GM12878 (cell line): Measurements from ENCODE around the gene GYS2. TPM values are rescaled to one million over a fixed set of nuclear protein-coding genes. Genes with fewer than 3 reads are reported as not detected.

Source experiments
- ATAC-seq: fragments of 200-7000 bp; cut with Tn5 transposase; 3 replicates; pipeline ENCODE4 v1.9.1; 2020; ENCODE audit warnings: mild to moderate bottlenecking, moderate library complexity
- BruUV-seq: library from RNA; stranded (reverse); fragments of 400-500 nt; replicated peaks from 2 replicates; lab custom pipeline; 2021; lab: Mats Ljungman, UMichigan
- CTCF ChIA-PET: fragments of 300-600 bp; sonication (Branson Sonifier 250); formaldehyde crosslinking; extraction: SDS; loops from one replicate; lab custom pipeline; 2021; ENCODE audit warnings: inconsistent platforms; lab: Yijun Ruan, JAX
- POLR2A ChIA-PET: fragments of 350-600 bp; formaldehyde crosslinking; extraction: SDS; loops from one replicate; lab custom pipeline; 2021; ENCODE audit warnings: inconsistent platforms; lab: Charles Lee
- RAD21 ChIA-PET: fragments of 300-600 bp; sonication (Branson Sonifier 250); formaldehyde crosslinking; loops from one replicate; lab custom pipeline; 2023; ENCODE audit warnings: antibody characterized with exemption; ENCODE audit not compliant: unreplicated experiment; lab: Charles Lee
- SMC1A ChIA-PET: fragments of 300-600 bp; sonication (Branson Sonifier 250); formaldehyde crosslinking; loops from one replicate; lab custom pipeline; 2023; ENCODE audit not compliant: unreplicated experiment, uncharacterized antibody; lab: Charles Lee
- DNase-seq: peaks from one replicate; pipeline ENCODE4 v3.0.0-alpha.2; 2011; ENCODE audit warnings: low read depth, low spot score
- FAIRE-seq: peaks from 3 replicates; lab custom pipeline; 2011; peaks lifted over from hg19 to GRCh38; lab: Jason Lieb, UNC
- H2AFZ ChIP-seq: 2 replicates; pipeline ENCODE4 v1.6.0; 2011; ENCODE audit warnings: low read depth, low read length, control low read depth; ENCODE audit not compliant: control insufficient read depth
- H3K27ac ChIP-seq: 2 replicates; pipeline ENCODE4 v1.5.1; 2011; ENCODE audit warnings: control low read depth; ENCODE audit not compliant: control insufficient read depth, insufficient read depth
- H3K27me3 ChIP-seq, 2 experiments: replicated peaks in 1 of 2; 2 replicates each; pipeline versions ENCODE4 v1.6.0 to v1.6.1; 2011; ENCODE audit warnings: low read length in 1 of 2; ENCODE audit not compliant: control insufficient read depth in 2 of 2, insufficient read depth in 2 of 2
- H3K36me3 ChIP-seq, 2 experiments: 2 replicates each; pipeline ENCODE4 v1.5.1; 2011; ENCODE audit warnings: low read length in 1 of 2; ENCODE audit not compliant: control insufficient read depth in 2 of 2, insufficient read depth in 2 of 2
- H3K4me1 ChIP-seq: 2 replicates; pipeline ENCODE4 v1.6.1; 2011; ENCODE audit warnings: mild to moderate bottlenecking, low read length, moderate library complexity, mixed read lengths; ENCODE audit not compliant: control insufficient read depth, insufficient read depth
- H3K4me2 ChIP-seq: 2 replicates; pipeline ENCODE4 v1.6.0; 2011; ENCODE audit warnings: control low read depth; ENCODE audit not compliant: control insufficient read depth, insufficient read depth
- H3K4me3 ChIP-seq: fragments of 200-600 bp; sonication (generic); 2 replicates; pipeline ENCODE4 v1.5.1; 2016
- H3K79me2 ChIP-seq: 2 replicates; pipeline ENCODE4 v1.6.0; 2011; ENCODE audit warnings: low read length; ENCODE audit not compliant: control insufficient read depth, insufficient read depth
- H3K9ac ChIP-seq: 2 replicates; pipeline ENCODE4 v1.8.0; 2011; ENCODE audit warnings: low read length, control low read depth, mixed read lengths; ENCODE audit not compliant: control insufficient read depth, insufficient read depth
- H3K9me3 ChIP-seq: replicated peaks from 3 replicates; pipeline ENCODE4 v1.5.1; 2011; ENCODE audit warnings: mild to moderate bottlenecking, low read length; ENCODE audit not compliant: control insufficient read depth, insufficient read depth
- H4K20me1 ChIP-seq: 2 replicates; pipeline ENCODE4 v1.6.0; 2011; ENCODE audit not compliant: control insufficient read depth, insufficient read depth
- BCL11A ChIP-seq: IDR thresholded peaks from 2 replicates; pipeline ENCODE4 v1.6.1; 2011; ENCODE audit warnings: low read depth, low read length
- NBN ChIP-seq: fragments of 450-650 bp; IDR thresholded peaks from 2 replicates; pipeline ENCODE4 v1.6.1; 2016
- RBBP5 ChIP-seq: fragments of 200-600 bp; sonication (generic); conservative IDR thresholded peaks from 2 replicates; pipeline ENCODE4 v1.6.1; 2016
- ZNF217 ChIP-seq: fragments of 450-650 bp; IDR thresholded peaks from 2 replicates; pipeline ENCODE4 v1.6.1; 2017; ENCODE audit warnings: antibody characterized with exemption, mild to moderate bottlenecking
- ZZZ3 ChIP-seq: IDR thresholded peaks from 2 replicates; pipeline ENCODE4 v1.6.1; 2011; ENCODE audit warnings: low read depth; ENCODE audit not compliant: control insufficient read depth, insufficient read length
- in situ Hi-C: fragments of 300-500 bp; cut with MboI; formaldehyde crosslinking; loops from 9 replicates; pipeline ENCODE4 v1.14.3; 2018; ENCODE audit warnings: mixed read lengths
- intact Hi-C: fragments of 100-400 bp; cut with micrococcal nuclease; formaldehyde crosslinking; loops from one replicate; pipeline ENCODE4 v1.14.2; 2022; ENCODE audit not compliant: unreplicated experiment
- polyA plus RNA-seq, 11 experiments: library from polyadenylated mRNA; depleted of rRNA in 4 of 11; unstranded in 6 of 11; stranded (reverse) in 5 of 11; fragments of >200 nt; fragmentation: Nextera tagmentation in 4 of 11; fragmentation: Illumina TruSeq in 1 of 11; extraction: Ambion mirVana in 4 of 11; extraction: Trizol in 1 of 11; gene quantifications; 1 replicate in 1 of 11; 2 replicates in 10 of 11; pipeline versions ENCODE4 v1.2.1 to v1.2.3, GENCODE V29; 2011 to 2016; ENCODE audit warnings: inconsistent platforms in 2 of 11, missing spikeins in 2 of 11, low read depth in 1 of 11
- total RNA-seq, 4 experiments: library from RNA; depleted of rRNA in 3 of 4; stranded (reverse); fragments of >200 nt in 3 of 4; fragmentation: Illumina TruSeq in 1 of 4; extraction: Trizol in 1 of 4; gene quantifications; 2 replicates each; pipeline versions ENCODE4 v1.2.1 to v1.2.3, GENCODE V29; 2013 to 2021
- TF ChIP-seq, protein P1 (sequence below): fragments of 450-650 bp; IDR thresholded peaks from 2 replicates; pipeline ENCODE4 v1.6.1; 2017; ENCODE audit warnings: borderline replicate concordance
- TF ChIP-seq, protein P2 (sequence below): fragments of 450-650 bp; IDR thresholded peaks from 2 replicates; pipeline ENCODE4 v1.6.1; 2017; ENCODE audit warnings: low read depth, mild to moderate bottlenecking, moderate library complexity
- TF ChIP-seq, protein P3 (sequence below): fragments of 450-650 bp; IDR thresholded peaks from 2 replicates; pipeline ENCODE4 v1.6.1; 2017; ENCODE audit warnings: mild to moderate bottlenecking, moderate library complexity

GYS2 gene
- total and polyA plus RNA-seq, 10 of the 15 experiments (the other 5 are each of a cell fraction or from before 2014, with no cell fraction given): not detected

DNA sequence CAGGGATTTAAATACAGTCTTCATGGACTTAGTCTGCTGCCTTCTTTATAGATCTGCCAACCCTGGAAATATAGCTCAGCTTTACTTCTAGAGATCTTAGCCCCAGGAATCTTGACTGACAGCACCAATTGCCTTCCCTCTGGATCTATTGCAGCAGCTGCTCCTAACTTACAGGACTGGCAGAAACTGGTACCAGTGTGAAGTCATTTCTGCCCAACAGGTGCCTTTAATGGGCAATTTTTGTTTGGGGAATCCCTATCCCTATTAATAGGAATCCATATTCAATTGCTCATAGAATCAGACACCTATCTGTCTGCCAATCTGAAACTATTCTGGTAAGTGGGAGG, 51.3 kb downstream of the GYS2 start:
- FAIRE-seq: no peak
- no peaks in the 10 kb centered on the region for H3K36me3 ChIP-seq
- SMC1A ChIA-PET: no interaction called here
- no peak for ATAC-seq
- no peaks in the 10 kb centered on the region for H3K4me1 ChIP-seq
- POLR2A ChIA-PET: no interaction called here
- intact Hi-C loops: no loop called here
- TF ChIP-seq NBN: no peak
- TF ChIP-seq, protein P1, sequence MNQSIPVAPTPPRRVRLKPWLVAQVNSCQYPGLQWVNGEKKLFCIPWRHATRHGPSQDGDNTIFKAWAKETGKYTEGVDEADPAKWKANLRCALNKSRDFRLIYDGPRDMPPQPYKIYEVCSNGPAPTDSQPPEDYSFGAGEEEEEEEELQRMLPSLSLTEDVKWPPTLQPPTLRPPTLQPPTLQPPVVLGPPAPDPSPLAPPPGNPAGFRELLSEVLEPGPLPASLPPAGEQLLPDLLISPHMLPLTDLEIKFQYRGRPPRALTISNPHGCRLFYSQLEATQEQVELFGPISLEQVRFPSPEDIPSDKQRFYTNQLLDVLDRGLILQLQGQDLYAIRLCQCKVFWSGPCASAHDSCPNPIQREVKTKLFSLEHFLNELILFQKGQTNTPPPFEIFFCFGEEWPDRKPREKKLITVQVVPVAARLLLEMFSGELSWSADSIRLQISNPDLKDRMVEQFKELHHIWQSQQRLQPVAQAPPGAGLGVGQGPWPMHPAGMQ: no peak
- TF ChIP-seq, protein P2, sequence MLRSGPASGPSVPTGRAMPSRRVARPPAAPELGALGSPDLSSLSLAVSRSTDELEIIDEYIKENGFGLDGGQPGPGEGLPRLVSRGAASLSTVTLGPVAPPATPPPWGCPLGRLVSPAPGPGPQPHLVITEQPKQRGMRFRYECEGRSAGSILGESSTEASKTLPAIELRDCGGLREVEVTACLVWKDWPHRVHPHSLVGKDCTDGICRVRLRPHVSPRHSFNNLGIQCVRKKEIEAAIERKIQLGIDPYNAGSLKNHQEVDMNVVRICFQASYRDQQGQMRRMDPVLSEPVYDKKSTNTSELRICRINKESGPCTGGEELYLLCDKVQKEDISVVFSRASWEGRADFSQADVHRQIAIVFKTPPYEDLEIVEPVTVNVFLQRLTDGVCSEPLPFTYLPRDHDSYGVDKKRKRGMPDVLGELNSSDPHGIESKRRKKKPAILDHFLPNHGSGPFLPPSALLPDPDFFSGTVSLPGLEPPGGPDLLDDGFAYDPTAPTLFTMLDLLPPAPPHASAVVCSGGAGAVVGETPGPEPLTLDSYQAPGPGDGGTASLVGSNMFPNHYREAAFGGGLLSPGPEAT: no peak
- TF ChIP-seq BCL11A: no peak
- no peak for TF ChIP-seq RBBP5
- TF ChIP-seq, protein P3, sequence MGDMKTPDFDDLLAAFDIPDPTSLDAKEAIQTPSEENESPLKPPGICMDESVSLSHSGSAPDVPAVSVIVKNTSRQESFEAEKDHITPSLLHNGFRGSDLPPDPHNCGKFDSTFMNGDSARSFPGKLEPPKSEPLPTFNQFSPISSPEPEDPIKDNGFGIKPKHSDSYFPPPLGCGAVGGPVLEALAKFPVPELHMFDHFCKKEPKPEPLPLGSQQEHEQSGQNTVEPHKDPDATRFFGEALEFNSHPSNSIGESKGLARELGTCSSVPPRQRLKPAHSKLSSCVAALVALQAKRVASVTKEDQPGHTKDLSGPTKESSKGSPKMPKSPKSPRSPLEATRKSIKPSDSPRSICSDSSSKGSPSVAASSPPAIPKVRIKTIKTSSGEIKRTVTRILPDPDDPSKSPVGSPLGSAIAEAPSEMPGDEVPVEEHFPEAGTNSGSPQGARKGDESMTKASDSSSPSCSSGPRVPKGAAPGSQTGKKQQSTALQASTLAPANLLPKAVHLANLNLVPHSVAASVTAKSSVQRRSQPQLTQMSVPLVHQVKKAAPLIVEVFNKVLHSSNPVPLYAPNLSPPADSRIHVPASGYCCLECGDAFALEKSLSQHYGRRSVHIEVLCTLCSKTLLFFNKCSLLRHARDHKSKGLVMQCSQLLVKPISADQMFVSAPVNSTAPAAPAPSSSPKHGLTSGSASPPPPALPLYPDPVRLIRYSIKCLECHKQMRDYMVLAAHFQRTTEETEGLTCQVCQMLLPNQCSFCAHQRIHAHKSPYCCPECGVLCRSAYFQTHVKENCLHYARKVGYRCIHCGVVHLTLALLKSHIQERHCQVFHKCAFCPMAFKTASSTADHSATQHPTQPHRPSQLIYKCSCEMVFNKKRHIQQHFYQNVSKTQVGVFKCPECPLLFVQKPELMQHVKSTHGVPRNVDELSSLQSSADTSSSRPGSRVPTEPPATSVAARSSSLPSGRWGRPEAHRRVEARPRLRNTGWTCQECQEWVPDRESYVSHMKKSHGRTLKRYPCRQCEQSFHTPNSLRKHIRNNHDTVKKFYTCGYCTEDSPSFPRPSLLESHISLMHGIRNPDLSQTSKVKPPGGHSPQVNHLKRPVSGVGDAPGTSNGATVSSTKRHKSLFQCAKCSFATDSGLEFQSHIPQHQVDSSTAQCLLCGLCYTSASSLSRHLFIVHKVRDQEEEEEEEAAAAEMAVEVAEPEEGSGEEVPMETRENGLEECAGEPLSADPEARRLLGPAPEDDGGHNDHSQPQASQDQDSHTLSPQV: no peak
- no peak for TF ChIP-seq ZNF217
- TF ChIP-seq ZZZ3: no peak
- CTCF ChIA-PET: no interaction called here
- BruUV-seq: no TSS peak
- H3K4me2 ChIP-seq: no peak overlapping the region
- no peak overlapping the region for H3K4me3 ChIP-seq
- H3K79me2 ChIP-seq: no peaks in the 10 kb centered on the region
- no peaks in the 10 kb centered on the region for H3K9me3 ChIP-seq
- no peaks in the 10 kb centered on the region for H4K20me1 ChIP-seq
- no peak overlapping the region for H3K9ac ChIP-seq
- RAD21 ChIA-PET: no interaction called here
- no peak overlapping the region for H2AFZ ChIP-seq
- no peaks in the 10 kb centered on the region for H3K27me3 ChIP-seq
- DNase-seq: no peak
- in situ Hi-C loops: no loop called here
- H3K27ac ChIP-seq: no peak overlapping the region
